MM.1S (cell line): ENCODE results near the gene MMS22L.
"Not testable (repeated sequence)": the region's sequence is repeated elsewhere in the genome, so short reads cannot be mapped to it uniquely, and the experiment has no call there.

ENCODE experiments used
- EZH2 ChIP-seq: fragments of 300-600 bp; sonication (generic); optimal IDR thresholded peaks from 2 replicates; pipeline ENCODE3; 2017; ENCODE audit warnings: low read depth, mild to moderate bottlenecking, antibody characterized with exemption, low read length, mixed read lengths
- EZH2phosphoT487 ChIP-seq: fragments of 300-600 bp; sonication (generic); IDR thresholded peaks from 2 replicates; pipeline ENCODE4 v1.6.1; 2018; ENCODE audit warnings: antibody characterized with exemption, low read length
- TF ChIP-seq, protein P1 (sequence below): fragments of 300-600 bp; sonication (generic); IDR thresholded peaks from 2 replicates; pipeline ENCODE4 v1.5.1; 2016; ENCODE audit warnings: antibody characterized with exemption, low read length, mixed read lengths

DNA sequence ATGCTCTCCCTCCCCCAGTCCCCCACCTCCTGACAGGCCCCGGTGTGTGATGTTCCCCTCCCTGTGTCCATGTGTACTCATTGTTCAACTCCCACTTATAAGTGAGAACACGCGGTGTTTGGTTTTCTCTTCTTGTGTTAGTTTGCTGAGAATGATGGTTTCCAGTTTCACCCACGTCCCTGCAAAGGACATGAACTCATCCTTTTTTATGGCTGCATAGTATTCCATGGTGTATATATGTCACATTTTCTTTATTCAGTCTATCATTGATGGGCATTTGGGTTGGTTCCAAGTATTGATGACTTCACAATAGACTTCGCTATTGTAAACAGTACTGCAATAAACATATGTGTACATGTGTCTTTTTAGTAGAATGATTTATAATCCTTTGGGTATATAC is 127.6 kb downstream of the MMS22L start:
- TF ChIP-seq, protein P1, sequence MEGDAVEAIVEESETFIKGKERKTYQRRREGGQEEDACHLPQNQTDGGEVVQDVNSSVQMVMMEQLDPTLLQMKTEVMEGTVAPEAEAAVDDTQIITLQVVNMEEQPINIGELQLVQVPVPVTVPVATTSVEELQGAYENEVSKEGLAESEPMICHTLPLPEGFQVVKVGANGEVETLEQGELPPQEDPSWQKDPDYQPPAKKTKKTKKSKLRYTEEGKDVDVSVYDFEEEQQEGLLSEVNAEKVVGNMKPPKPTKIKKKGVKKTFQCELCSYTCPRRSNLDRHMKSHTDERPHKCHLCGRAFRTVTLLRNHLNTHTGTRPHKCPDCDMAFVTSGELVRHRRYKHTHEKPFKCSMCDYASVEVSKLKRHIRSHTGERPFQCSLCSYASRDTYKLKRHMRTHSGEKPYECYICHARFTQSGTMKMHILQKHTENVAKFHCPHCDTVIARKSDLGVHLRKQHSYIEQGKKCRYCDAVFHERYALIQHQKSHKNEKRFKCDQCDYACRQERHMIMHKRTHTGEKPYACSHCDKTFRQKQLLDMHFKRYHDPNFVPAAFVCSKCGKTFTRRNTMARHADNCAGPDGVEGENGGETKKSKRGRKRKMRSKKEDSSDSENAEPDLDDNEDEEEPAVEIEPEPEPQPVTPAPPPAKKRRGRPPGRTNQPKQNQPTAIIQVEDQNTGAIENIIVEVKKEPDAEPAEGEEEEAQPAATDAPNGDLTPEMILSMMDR = not testable (repeated sequence)
- not testable (repeated sequence) for TF ChIP-seq EZH2, EZH2phosphoT487
